Mesenteric fat pad (tissue), 1 donor: ENCODE data around the gene URB1. TPM values are rescaled to one million over a fixed set of nuclear protein-coding genes. Genes with fewer than 3 reads are reported as not detected.

Source experiments
- DNase-seq: peaks from one replicate; pipeline ENCODE4 v3.0.0-alpha.2; 2020; ENCODE audit warnings: low spot score
- total RNA-seq: library from RNA; stranded (reverse); fragmentation: NEBNext Ultra II Directional; extraction: Animal tissue kit (Norgen Biotek cat#: 25700); gene quantifications from one replicate; pipeline ENCODE4 v1.2.1, GENCODE V29; 2021
- donor health status: DM: yes; HTN: yes; CAD: no.

Gene URB1
- total RNA-seq, 1 donor from 2014 or later, result 21.5 TPM

- no peak for DNase-seq
Observed at GRCh38 chr21:32346951-32347350, 45.9 kb downstream of the URB1 start.

DNA sequence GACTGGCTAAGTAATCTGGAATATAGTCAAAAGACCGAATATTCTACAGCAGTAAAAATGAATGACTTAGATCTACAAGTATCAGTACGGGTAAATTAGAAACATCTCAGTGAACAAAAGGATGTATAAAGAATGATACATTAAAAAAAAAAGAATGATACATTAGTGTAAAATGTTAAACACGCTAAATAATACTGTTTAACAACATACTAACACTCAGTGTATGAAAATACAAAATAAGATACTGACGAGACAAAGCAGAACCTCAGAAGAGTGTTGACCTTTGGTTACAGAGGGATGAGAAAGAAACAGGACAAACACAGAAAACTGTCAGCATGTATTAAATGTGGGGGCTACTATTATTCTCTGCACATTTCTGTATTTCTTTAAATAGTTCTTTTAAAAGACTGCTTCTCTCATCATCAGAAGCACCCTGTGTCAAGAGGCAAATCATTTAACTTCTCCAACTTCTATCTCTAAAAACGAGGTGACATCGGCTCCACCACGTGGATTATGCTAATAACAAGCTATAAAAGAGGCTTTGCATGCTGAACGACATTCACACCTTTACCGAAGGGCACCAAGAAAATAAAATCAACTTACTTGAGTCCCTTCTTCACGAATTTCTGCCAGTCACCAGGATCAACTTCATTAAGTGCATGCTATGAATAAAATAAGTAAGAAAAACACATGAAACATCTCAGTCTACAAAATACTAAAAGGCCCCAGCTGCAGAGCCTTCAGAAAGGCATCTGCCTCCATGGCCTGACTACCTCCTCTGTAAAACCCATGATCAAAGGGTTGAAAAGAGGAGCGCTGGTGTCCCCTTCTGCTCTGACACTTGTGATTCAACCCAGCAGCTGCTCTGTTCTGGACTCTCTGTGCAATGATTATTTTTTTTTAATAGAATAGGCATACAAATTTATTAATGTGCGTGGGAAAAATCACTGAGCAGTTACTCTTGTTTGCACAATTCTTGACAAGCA lies 51.7 kb downstream of the URB1 start:
- DNase-seq, result no peak

DNA sequence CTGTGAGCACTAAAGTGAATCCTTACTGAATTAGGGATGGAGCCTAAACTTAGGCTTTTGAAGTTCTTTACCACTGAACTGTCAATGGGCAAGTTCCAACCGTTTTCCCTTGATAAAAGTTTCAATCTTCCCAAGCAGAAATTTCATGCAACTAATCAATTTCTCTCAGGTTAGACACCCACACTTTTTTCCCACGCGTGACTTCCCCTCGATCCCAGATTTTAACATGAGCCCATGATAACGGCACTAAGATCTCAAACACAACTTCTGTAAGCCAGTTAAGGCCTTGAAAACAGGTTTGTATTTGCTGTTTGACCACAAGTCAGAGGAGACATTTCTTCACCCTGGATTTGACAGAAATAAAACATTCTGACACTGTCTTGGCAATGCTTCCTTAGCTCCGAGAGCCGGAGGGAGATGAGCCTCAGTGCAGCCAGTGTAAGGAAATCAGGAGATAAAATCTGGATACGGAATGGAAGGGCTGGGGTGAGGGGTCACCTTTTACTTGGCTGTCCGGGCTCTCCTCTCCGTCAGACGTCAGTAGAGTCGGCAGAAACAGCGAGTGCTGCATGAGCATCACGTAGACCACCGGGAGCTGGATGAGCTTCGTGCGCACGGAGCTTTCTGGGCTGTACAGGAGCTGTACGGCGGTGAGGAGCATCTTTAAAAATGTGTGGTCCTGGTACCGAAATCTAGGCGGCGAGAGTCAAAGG lies 54.4 kb downstream of the URB1 start:
- DNase-seq, result no peak

- no peak for DNase-seq
Observed at GRCh38 chr21:32337206-32337605, 55.6 kb downstream of the URB1 start.

GRCh38 chr21:32336711-32337110 lies 56.1 kb downstream of the URB1 start:
- no peak for DNase-seq

DNA sequence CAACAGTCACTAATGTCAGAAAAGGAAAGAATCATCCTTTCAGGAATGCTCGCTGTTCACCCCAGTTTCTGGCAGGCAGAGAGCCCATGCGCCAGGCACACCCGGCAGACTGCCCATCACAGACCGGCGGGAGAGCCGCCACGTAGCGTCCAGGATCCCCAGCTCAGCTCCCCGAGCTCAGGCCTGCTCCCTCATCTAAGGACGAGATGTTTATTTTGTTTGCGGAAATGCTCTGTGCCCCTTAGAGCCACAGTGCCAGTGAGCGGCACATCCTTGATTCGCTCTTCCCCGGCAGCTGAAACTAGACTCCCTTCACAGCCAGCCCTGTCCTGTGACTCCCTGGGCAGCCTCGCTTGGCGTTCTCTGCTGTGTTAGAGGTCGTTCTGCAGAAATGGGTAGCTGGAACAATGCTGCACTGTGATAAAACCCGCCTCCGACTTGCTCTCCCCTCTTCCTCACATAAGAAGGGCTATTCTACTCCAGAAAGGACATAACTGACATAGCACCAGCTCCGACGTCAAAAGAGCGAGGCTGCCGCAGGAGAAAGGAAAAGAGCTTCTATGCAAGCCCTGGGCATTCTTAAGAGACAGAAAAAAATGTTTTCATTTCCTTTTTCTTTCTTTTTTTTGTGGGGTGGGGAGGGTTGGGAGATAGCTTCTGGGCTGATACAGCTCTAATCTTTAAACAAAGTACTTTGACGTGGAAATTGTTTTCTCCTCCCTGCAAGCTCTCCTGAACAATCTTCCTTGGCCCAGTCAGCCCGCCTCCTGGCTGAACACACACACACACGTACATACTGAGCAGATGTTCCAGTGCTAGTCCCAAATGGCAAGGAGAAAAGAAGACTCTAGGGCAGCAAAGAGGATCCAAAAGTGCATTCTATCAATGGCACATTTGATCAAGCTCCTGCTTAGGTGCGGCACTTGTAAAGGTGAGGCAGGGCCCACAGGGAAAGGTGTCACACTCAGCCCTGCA lies 56.9 kb downstream of the URB1 start:
- no peak for DNase-seq

GRCh38 chr21:32334980-32335531 lies 57.8 kb downstream of the URB1 start:
- no peak for DNase-seq

DNA sequence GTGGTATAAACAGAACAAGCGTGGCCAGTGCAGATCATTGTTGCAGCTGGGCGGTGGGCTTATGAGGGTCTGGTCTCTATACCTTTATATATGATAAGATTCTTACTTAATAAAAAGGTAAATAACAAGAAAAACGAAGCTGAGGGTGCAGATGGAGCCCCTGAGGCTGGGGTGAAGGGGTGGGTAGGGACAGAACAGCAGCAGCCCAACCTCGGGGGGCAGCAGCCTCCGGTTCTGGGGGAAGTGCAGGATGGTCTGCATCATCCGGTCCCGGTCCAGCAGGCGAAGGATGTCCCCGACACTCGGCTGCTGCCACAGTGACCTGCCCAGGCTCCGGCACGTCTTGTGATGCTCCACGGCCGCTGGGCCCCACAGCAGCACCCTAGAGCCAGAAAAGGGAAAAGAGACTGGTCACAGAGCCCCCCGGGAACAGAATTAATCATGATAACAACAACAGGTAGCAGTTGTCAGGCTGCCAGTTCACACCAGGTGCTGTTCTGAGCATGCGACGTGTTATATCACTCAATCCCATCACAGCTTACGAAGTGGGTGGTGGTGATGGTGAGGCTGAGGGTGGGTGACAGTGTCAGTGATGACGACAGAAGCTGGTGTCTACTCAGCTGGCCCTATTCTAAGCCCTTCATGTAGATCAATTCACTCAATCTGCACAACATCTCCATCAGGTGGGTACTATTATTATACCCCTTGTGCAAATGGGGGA lies 58.7 kb downstream of the URB1 start:
- DNase-seq, result peak; percentile 75

DNA sequence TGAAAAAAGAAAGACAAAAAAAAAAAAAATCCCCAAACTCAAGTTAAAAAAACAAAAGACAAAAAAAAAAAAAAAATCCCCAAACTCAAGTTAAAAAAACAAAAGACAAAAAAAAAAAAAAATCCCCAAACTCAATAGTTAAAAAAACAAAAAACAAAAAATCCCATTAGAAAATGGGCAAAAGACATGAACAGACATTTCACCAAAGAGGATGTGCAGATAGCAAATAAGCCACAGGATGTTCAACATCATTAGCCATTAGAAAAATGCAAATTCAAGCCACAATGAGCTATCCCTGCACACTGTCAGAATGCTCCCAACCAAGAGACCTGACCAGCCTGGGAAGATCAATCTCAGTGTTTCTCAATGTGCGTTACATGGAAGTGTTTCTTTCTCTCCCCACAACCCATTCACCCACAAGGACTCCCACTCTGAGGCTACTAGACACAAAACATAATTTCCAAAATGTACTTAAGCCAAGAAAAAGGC lies 60.3 kb downstream of the URB1 start:
- DNase-seq, result no peak

DNA sequence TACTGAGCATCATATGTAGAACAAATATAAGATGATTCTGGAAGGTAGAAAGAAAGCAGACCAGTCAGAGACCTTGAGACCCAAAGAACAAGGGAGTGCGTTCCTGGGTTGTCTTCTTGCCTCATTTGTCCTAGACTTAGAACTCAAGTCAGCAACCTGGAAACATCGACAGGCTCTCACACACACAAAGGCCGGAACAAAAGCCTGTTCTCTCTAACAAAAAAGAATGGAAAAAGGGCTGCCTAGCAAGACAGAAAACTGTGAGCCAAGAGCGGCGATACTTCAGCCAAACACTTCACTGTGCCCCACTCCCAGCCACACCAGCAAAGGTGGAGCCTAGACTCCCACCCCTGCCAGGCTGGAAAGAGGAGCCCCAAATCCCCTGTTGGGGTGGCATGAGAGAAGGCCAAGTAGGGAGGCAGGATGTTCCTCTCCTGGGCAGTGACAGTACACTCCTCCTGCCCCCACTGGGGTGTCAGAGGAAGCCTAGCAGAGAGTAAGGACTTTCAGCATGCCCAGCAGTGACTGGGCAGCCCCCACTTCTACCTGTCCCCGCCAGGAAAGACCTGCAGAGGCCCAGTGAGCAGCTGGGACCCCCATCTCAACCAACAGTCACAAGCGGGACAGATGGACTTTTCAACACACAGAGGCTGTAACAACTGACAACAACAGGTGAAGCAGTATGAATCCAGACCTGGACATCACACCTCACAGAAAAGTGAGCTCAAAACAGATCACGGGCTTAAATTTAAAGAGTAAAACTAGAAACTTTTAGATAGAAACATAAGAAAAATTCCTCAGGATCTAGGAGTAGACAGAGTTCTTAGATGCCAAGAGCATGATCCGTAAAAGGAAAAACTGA lies 61.1 kb downstream of the URB1 start:
- no peak for DNase-seq

GRCh38 chr21:32330784-32331311 lies 62.0 kb downstream of the URB1 start:
- DNase-seq, result no peak

- no peak for DNase-seq
Observed at GRCh38 chr21:32329776-32330175, 63.0 kb downstream of the URB1 start.

GRCh38 chr21:32329331-32329730 lies 63.5 kb downstream of the URB1 start:
- no peak for DNase-seq

GRCh38 chr21:32328595-32328994 lies 64.2 kb downstream of the URB1 start:
- DNase-seq, result no peak

DNA sequence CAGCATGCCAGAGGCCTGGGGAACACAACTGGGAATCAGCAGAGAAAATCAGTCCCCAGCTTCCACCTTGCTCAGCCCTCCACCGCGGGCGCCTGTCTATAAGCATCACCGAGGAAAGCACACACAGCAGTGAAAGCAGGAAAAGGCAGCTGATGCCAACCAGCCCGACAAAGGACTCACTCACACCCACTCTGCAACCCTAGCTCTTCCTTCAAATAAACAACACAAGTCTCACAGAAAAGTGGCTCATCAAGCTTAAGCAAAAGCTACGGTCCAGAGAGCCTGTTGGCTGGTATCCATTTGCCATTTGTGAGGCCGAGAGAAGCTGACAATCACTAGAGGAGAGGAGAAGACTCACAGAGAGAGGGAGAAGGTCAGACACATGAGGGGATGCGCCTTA lies 67.1 kb downstream of the URB1 start:
- no peak for DNase-seq

DNA sequence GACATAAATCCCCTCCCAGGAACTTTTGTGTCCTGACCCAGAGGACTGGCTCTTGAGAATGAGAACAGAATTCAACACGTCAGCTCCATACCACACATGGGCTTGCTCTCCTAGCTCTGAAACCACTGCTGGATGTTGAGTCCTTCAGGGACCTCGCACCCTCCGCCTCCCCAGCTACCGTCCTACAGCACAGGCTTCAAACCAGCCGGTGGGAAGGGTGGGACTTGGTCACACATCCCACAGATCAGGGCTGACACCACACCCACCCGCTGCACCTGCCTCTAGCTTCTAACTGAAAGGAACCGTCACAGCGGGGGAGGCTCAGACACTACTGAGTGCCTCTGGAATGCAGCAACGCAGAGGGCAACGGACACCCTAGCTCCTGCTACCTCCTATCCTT lies 70.1 kb downstream of the URB1 start:
- peak; percentile 45 for DNase-seq

GRCh38 chr21:32322103-32322502 lies 70.7 kb downstream of the URB1 start:
- no peak for DNase-seq

DNA sequence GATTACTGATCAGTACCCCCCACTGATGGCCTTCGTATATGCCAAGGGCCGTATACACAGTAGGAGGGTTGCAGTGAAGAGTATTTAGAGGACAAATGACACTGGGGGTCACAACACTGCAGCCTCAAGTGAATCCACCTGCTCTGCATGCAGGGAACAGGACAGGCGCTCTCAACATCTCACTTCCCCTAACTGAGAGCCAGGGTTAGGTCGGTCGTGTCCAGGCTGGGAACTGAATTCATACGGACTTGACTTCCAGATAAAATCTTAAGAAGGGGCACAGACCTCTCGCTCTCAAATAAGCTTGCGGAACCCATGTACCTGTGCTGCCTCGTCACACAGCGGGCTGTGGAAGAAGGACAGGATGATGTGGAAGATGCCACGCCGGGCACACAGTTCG lies 71.3 kb downstream of the URB1 start:
- DNase-seq, result no peak

GRCh38 chr21:32320726-32321125 lies 72.1 kb downstream of the URB1 start:
- peak; percentile 75 for DNase-seq
